Measurements from ENCODE around the gene FLT1. TPM values are rescaled to one million over a fixed set of nuclear protein-coding genes. Genes with fewer than 3 reads are reported as not detected.
A peak's percentile ranks its signal among the peaks of the same experiment; 100 is the strongest.

FLT1 gene
- total RNA-seq, 2 donors from 2014 or later = 3.2 to 10.3 TPM

DNA sequence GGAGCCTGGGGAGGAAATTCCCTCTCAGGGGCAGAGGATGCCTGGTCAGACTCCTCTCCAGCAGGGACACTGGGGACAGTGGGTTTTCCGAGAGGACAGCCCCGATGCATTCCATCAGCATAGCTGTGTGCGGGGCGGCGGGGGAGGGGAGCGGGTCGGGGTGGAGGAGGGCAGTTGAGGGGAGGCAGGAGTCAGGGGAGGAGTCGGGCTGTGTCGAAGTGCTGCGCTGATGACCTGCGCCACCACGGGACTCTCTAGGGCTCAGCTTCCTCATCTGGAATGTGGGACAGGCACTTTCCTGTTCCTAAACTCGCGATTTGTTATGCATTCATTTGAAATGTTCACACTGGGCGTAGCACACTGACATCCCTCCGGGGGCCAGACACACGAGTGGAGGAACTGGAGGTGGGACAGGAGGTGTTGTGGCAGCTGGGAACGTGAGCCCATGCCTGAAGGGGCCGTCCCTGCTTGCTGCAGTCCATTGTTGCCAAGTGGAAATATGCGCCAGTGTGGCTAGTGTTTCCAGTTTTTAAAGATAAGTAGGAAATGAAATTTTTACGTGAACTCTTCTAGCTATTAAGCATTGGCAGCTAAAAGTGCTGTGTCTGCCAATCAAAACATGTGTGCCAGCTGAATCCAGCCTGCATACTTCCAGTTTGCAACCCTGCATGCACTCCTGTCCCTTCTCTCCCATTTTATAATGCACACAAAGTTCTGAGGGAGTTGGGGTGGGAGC is 43.3 kb downstream of the FLT1 start:
- no peaks in the 10 kb centered on the region for H3K4me1 ChIP-seq (ENCODE audit: control insufficient read depth, insufficient read depth, low read length)
- Mint-ChIP-seq H3K27ac (no peak overlapping the region), H3K9me3 (peaks cover 21% of the 10 kb centered on the region), H3K4me1 (peaks cover 8% of the 10 kb centered on the region), H3K36me3 (ENCODE audit: low read depth) (peaks cover 18% of the 10 kb centered on the region), H3K27me3 (ENCODE audit: insufficient read depth) (no peaks in the 10 kb centered on the region), H3K4me3 (no peak overlapping the region)
- H3K4me3 ChIP-seq (ENCODE audit: low read length) = no peak overlapping the region
- H3K27ac ChIP-seq (ENCODE audit: low read depth, low read length) = no peak overlapping the region
- TF ChIP-seq, protein P1, sequence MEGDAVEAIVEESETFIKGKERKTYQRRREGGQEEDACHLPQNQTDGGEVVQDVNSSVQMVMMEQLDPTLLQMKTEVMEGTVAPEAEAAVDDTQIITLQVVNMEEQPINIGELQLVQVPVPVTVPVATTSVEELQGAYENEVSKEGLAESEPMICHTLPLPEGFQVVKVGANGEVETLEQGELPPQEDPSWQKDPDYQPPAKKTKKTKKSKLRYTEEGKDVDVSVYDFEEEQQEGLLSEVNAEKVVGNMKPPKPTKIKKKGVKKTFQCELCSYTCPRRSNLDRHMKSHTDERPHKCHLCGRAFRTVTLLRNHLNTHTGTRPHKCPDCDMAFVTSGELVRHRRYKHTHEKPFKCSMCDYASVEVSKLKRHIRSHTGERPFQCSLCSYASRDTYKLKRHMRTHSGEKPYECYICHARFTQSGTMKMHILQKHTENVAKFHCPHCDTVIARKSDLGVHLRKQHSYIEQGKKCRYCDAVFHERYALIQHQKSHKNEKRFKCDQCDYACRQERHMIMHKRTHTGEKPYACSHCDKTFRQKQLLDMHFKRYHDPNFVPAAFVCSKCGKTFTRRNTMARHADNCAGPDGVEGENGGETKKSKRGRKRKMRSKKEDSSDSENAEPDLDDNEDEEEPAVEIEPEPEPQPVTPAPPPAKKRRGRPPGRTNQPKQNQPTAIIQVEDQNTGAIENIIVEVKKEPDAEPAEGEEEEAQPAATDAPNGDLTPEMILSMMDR (conservative IDR thresholded peaks at IDR 0.05) = no peak
- H3K27me3 ChIP-seq (ENCODE audit: control insufficient read depth, insufficient read depth, low read length, poor library complexity, severe bottlenecking) = no peaks in the 10 kb centered on the region
- no peaks in the 10 kb centered on the region for H3K36me3 ChIP-seq (ENCODE audit: control insufficient read depth, insufficient read depth, low read length)
- WGBS, 2 experiments (ENCODE audit: insufficient coverage in 1 of 2, insufficient read length in 1 of 2) = 83 to 86% methylated on average over 10 to 21 of the region's 21 CpGs
- no peak overlapping the region for H3K9ac ChIP-seq (ENCODE audit: extremely low read depth, low read length, poor library complexity, severe bottlenecking)
- no peak for DNase-seq
- peaks cover 14% of the 10 kb centered on the region for H3K9me3 ChIP-seq (ENCODE audit: control insufficient read depth, low read length)

DNA sequence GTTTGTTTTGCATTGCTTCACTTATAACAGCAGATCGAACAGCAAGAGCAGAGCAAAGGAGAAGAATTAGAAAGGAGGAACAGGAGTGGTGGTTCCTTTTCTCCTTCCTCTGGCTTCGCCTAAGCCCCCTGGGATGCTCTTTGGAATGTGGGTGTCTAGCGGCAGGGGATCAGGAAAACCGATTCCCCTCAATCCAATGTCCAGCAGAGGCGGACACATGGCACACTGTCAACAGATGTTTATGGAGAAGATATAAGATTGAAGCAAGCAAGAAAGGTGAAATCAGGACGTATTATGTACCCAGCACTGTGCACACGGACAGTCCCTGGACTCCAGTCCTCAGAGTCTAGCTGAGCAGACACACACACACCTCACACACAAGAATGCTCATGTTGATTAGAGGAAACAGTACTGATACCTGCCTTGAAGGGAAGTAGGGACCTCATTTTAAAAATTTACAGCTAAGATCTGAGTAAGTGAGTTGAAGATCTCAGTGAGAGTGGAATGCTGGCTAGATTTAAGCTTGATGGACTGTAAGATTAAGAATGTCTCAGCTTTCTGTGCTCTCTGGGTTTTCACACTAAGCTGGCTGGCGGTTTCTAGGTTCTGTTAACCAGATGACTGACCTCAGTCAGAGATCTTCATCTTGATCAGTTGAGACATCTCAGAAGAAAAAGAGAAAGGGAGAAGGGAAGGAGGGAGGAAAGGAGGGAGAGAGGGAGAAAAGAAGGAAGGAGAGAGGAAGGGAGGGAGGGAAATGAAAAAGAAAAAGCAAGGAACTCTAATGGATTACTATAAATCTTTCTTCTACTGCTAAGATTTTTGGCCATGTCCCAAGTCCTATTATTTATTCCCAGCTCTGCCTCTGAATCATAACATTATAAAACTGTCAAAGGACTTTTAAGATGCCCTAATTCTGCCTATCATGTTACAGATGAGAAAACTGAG is 44.8 kb downstream of the FLT1 start:
- H3K27me3 ChIP-seq (ENCODE audit: control insufficient read depth, insufficient read depth, low read length, poor library complexity, severe bottlenecking) = no peaks in the 10 kb centered on the region
- no peak for DNase-seq
- H3K9me3 Mint-ChIP-seq = peaks cover 32% of the 10 kb centered on the region
- H3K9me3 ChIP-seq (ENCODE audit: control insufficient read depth, low read length) = peaks cover 14% of the 10 kb centered on the region
- H3K27ac Mint-ChIP-seq = peak overlapping the region; percentile 13
- no peaks in the 10 kb centered on the region for H3K36me3 ChIP-seq (ENCODE audit: control insufficient read depth, insufficient read depth, low read length)
- no peaks in the 10 kb centered on the region for H3K4me1 ChIP-seq (ENCODE audit: control insufficient read depth, insufficient read depth, low read length)
- no peak overlapping the region for H3K9ac ChIP-seq (ENCODE audit: extremely low read depth, low read length, poor library complexity, severe bottlenecking)
- H3K27ac ChIP-seq (ENCODE audit: low read depth, low read length) = no peak overlapping the region
- no peak overlapping the region for H3K4me3 ChIP-seq (ENCODE audit: low read length)
- H3K4me1 Mint-ChIP-seq = peaks cover 1% of the 10 kb centered on the region
- H3K27me3 Mint-ChIP-seq (ENCODE audit: insufficient read depth) = no peaks in the 10 kb centered on the region
- TF ChIP-seq, protein P1 (conservative IDR thresholded peaks at IDR 0.05) = no peak
- H3K4me3 Mint-ChIP-seq = no peak overlapping the region
- WGBS, 2 experiments (ENCODE audit: insufficient coverage in 1 of 2, insufficient read length in 1 of 2) = 87 to 100% methylated on average over 2 to 8 of the region's 8 CpGs
- H3K36me3 Mint-ChIP-seq (ENCODE audit: low read depth) = peaks cover 23% of the 10 kb centered on the region

DNA sequence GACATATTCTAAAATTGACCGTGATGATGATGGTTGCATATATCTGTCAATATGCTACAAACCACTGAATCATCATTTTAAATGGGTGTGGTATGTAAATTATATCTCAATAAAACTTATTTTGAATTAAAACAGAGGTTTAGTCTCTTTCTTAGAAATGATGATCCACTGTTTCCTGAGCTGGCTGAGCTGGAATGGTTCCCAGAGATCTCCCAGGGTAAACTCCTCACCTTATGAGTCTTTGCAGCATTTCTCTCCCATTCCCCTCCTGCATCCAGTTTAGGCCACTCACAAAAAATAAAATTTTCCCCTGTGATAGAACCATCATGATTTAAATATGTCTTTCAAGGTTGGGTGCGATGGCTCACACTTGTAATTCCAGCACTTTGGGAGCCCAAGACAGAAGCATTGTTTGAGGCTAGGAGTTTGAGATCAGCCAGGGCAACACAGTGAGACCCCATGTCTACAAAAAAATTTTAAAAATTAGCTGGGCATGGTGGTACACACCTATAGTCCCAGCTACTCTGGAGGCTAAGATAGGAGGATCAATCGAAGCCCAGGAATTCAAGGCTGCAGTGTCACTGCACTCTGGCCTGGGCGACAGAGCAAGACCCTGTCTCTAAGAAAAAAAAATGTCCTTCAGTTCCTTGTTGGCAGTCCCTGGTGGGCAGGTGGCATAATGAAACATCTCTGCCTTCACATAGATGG is 46.1 kb downstream of the FLT1 start:
- Mint-ChIP-seq H3K9me3 (peaks cover 40% of the 10 kb centered on the region), H3K4me1 (peaks cover 1% of the 10 kb centered on the region), H3K27ac (no peak overlapping the region), H3K36me3 (ENCODE audit: low read depth) (peaks cover 26% of the 10 kb centered on the region), H3K27me3 (ENCODE audit: insufficient read depth) (no peaks in the 10 kb centered on the region), H3K4me3 (no peak overlapping the region)
- 93 to 97% methylated on average over 3 of the region's 4 CpGs for WGBS, 2 experiments (ENCODE audit: insufficient coverage in 1 of 2, insufficient read length in 1 of 2)
- TF ChIP-seq, protein P1 (conservative IDR thresholded peaks at IDR 0.05) = no peak
- Histone ChIP-seq H3K4me3 (ENCODE audit: low read length) (no peak overlapping the region), H3K9ac (ENCODE audit: extremely low read depth, low read length, poor library complexity, severe bottlenecking) (no peak overlapping the region), H3K36me3 (ENCODE audit: control insufficient read depth, insufficient read depth, low read length) (no peaks in the 10 kb centered on the region), H3K9me3 (ENCODE audit: control insufficient read depth, low read length) (peaks cover 14% of the 10 kb centered on the region), H3K4me1 (ENCODE audit: control insufficient read depth, insufficient read depth, low read length) (no peaks in the 10 kb centered on the region), H3K27ac (ENCODE audit: low read depth, low read length) (no peak overlapping the region), H3K27me3 (ENCODE audit: control insufficient read depth, insufficient read depth, low read length, poor library complexity, severe bottlenecking) (no peaks in the 10 kb centered on the region)
- no peak for DNase-seq
